HG03066 (cell line): ENCODE data around the gene TTC1.
"Not testable (repeated sequence)": the region's sequence is repeated elsewhere in the genome, so short reads cannot be mapped to it uniquely, and the experiment has no call there.

Experiments used
- ATAC-seq: cut with Tn5 transposase; IDR thresholded peaks from one replicate; pipeline ENCODE4 v1.9.1; 2021; ENCODE audit warnings: low read depth; ENCODE audit not compliant: unreplicated experiment

TTC1 gene

GRCh38 chr5:160008877-160009590 is at the start of gene TTC1:
TTC1 (plus strand) TSS chr5:160009139; CDS start chr5:160010529, 1,390 bp downstream.
- peak; percentile 100 for ATAC-seq

GRCh38 chr5:159961176-159962160 is 47.5 kb upstream of the TTC1 start:
- ATAC-seq = no peak

- ATAC-seq = no peak
Observed at GRCh38 chr5:159962214-159962613, 46.7 kb upstream of the TTC1 start.

GRCh38 chr5:159963935-159964334 is 45.0 kb upstream of the TTC1 start:
- no peak for ATAC-seq

GRCh38 chr5:159965031-159965837 is 43.7 kb upstream of the TTC1 start:
- no peak for ATAC-seq

GRCh38 chr5:159965838-159966128 is 43.2 kb upstream of the TTC1 start:
- not testable (repeated sequence) for ATAC-seq

GRCh38 chr5:159969966-159970365 is 39.0 kb upstream of the TTC1 start:
- no peak for ATAC-seq

GRCh38 chr5:159971038-159971437 is 37.9 kb upstream of the TTC1 start:
- no peak for ATAC-seq

GRCh38 chr5:159971514-159971913 is 37.4 kb upstream of the TTC1 start:
- ATAC-seq = no peak

- no peak for ATAC-seq
Observed at GRCh38 chr5:159971931-159972461, 36.9 kb upstream of the TTC1 start.

- no peak for ATAC-seq
Observed at GRCh38 chr5:159972538-159973362, 36.2 kb upstream of the TTC1 start.

- no peak for ATAC-seq
Observed at GRCh38 chr5:159975462-159976019, 33.4 kb upstream of the TTC1 start.

GRCh38 chr5:159976921-159977320 is 32.0 kb upstream of the TTC1 start:
- ATAC-seq = no peak

- no peak for ATAC-seq
Observed at GRCh38 chr5:159978358-159978757, 30.6 kb upstream of the TTC1 start.

GRCh38 chr5:159982421-159983173 is 26.3 kb upstream of the TTC1 start:
- ATAC-seq = no peak

GRCh38 chr5:159987031-159987674 is 21.8 kb upstream of the TTC1 start:
- ATAC-seq = peak; percentile 86

- no peak for ATAC-seq
Observed at GRCh38 chr5:159990506-159990905, 18.4 kb upstream of the TTC1 start.

- ATAC-seq = no peak
Observed at GRCh38 chr5:159992566-159992965, 16.4 kb upstream of the TTC1 start.
